HG03139 (cell line): ENCODE data around the gene DNAJC27.
"Not testable (repeated sequence)": the region's sequence is repeated elsewhere in the genome, so short reads cannot be mapped to it uniquely, and the experiment has no call there.

Experiments used
- ATAC-seq: cut with Tn5 transposase; IDR thresholded peaks from one replicate; pipeline ENCODE4 v1.9.1; 2021; ENCODE audit not compliant: unreplicated experiment

DNAJC27 gene

DNA sequence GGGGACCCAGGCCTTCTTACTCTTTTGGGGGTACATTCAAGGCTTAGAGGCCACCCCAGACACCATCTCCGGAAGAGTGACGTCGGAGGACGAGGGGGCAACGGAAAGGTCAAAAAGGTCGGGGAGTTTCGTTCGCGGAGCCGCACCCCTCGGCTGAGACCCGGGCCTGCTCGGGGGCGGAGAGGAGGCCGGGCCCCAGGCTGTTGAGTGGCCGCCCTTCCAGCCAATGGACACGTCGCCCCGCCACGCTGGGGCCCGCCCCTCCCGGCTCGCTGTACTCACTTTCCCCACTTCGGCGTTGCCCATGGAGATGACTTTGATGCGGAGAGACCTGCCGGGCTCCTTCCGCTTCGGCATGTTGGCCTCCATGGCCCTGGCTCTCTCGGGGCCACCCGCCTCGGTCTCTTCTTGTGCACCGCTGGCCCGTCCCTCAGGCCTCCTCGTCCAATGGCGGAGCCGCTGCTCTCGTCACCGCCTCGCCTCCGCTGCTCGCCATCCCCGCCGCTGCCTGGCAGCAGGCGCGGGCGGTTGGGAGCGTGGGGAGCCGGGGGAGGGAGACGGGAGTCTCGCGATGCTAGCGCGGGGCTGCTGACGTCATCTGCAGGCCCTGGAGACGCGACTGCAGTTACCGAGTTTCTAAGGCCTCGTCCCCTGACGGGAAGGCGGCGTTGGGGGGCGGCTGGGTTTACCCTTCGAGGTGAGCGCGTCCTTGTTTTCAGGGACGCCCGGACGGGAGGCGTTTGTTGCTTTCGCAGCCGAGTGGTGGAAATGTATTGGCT, at the start of gene DNAJC27:
Gene DNAJC27 (minus strand): TSS at position 420 of the 779 bp plus-strand sequence. CDS start 51 bp downstream, at position 369.
- peak; percentile 91 for ATAC-seq

DNA sequence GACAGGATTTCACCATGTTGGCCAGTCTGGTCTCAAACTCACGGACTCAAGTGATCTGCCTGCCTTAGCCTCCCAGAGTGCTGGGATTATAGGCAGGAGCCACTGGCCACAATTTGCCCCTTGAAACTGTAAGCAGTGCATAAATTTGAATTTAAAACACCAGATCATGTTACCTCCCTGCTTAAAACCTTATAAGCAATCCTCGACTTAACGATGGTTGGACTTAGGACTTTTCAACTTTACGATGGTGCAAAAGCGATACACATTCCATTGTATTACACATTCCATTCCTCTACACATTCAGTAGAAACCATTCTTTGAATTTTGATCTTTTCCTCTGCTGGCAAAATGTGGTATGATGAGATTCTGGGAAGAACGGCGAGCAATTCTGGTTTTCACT, 46.9 kb upstream of the DNAJC27 start:
- no peak for ATAC-seq

DNA sequence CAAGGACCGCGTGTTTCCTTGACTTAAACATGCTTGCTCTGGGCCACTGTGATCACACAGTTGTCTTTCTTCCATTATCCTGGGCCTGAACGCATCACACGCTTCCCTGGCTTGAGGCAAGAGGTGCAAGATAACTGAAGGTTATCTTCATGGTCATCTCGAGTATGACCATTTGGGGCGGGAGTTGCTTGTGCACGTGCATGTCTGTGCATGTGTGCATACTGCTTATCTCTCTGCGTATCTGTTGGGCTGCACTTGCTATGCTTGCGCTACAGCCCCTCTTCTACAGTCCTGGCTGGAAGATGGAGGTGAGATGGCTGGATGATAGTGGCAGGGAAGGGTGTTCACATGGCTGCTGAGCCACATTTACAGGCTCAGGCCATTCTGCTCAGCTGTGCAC, 42.9 kb upstream of the DNAJC27 start:
- no peak for ATAC-seq

DNA sequence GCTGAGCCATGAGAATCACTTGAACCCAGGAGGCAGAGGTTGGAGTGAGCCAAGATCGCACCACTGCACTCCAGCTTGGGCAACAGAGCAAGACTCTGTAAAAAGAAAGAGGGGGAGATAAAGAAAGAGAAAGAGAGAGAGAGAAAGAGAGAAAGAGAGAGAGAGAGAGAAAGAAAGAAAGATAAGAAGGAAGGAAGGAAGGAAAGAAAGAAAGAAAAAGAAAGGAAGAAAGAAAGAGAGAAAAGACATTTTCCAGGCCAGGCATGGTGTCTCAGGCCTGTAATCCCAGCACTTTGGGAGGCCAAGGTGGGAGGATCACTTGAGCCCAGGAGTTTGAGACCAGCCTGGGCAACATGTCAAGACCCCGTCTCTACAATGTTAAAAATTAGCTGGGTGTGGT, 39.6 kb upstream of the DNAJC27 start:
- ATAC-seq: not testable (repeated sequence)

DNA sequence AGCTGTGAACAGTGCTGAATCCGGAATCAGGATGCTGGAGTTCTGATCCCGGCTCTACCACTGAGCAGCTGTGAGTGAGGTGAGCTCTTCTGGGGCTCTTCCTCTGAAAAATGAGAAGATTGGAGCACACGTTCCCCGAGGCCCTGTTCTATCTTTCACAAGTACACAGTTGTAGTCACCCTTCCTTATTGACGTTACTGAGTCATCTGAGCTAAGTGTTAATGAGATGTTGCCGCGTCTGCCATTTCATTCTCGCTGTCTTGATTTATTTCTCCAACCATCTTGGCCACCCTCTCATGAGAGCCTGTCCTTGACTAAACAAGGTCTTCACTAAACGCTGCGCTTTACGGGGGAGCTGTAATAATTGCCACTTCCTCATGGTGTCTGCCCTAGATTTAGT, 38.2 kb upstream of the DNAJC27 start:
- no peak for ATAC-seq

DNA sequence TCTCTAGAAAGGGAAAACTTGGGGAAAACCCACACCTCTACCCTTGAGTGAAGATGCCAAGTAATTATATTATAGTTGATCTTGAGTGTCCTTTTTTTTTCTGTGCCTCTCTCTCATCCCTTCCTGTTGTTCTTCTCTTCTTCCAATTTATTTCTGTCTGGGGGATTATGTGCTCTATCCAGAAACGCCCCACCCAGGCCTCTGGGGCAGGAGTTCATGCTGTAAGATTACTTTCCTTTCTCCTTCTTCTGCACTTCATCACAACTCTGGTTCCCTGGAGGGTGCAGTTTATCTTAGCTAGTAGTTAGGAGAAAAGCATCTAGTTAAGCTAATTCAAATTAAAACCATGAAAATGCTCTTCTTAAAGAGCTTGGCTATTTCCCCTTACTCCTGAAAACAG, 30.3 kb upstream of the DNAJC27 start:
- no peak for ATAC-seq

DNA sequence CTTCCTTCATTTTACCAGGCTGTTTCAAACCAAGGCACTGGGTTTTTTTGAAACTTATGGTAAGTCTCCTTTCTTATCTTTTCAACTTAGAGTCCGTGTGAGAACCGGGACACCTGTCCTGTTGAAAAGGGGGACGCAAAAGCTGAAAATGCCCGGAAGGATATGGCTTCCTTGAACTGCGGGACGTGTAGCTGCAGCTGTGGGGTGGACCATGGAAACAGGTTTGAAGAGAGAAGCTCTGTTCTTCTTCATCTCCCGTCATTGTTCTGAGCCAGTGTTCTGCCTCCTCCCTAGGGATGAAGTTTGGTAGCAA, 29.5 kb upstream of the DNAJC27 start:
- ATAC-seq: no peak

DNA sequence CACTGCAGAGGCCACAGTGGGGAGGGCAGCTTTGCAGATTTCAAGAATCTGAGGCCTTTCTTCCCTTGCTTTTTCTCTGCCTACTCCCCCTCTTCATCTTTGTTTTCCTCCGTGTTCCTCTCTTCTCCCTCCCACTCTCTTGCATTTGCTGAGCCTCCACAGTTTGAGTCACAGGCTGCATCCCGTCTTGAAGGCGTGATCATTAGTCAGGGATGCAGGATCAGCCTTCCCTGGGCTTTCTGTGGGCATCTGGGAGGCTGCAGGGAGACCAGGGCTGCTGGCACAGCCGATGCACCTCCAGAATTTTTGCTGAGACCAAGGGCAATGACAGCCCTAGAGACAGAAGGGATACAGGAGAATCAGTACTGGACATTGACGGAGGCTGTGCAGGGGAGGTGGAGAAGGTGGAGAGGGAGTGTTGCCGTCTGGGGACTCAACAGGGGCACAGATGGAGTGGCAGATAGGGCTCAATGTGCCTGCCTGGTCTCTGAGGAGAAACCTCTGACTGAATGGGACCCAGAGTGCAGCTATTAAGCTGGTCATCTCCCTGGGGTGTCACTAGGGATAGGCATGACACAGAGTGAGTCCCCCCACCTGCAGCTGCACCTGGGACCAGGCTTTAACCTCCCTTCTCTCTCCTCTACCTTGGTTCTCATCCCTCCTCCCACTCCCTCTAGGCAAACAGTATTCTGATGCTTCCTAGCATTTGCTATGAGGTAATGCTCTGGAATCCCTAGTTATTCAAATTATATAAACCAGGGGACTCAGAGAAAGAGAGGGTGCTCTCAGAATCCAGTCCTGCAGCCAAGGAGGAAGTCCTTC, 29.0 kb upstream of the DNAJC27 start:
- ATAC-seq: no peak

DNA sequence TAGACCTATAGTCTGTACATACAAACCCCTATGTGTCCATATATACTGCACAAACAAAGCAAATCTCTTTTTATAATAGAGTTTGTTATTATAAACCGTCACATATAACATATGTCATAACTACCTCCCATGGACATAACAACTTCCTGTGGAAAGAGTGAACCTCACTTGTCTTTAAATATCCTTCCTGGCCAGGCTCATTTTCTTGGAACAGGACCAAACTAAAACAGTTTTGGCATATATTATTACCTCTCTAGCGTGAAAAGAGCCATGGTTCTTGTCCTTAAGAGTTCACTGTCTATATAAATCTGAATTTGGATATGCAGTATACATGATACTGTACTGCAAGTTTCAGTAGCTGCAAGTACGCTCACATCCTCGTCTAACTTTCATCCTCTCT, 28.3 kb upstream of the DNAJC27 start:
- no peak for ATAC-seq

DNA sequence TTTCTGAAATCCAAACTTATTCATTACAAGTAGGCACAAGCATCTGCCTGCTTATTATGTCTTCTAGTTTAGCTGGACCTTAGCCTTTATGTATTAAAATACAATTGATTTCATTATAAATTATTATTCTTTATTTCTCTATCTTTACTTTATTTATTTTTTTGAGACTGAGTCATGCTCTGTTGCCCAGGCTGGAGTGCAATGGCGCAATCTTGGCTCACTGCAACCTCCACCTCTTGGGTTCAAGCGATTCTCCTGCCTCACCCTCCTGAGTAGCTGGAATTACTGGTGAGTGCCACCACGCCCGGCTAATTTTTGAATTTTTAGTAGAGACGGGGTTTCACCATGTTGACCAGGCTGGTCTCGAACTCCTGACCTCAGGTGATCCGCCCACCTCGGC, 27.3 kb upstream of the DNAJC27 start:
- ATAC-seq: not testable (repeated sequence)

DNA sequence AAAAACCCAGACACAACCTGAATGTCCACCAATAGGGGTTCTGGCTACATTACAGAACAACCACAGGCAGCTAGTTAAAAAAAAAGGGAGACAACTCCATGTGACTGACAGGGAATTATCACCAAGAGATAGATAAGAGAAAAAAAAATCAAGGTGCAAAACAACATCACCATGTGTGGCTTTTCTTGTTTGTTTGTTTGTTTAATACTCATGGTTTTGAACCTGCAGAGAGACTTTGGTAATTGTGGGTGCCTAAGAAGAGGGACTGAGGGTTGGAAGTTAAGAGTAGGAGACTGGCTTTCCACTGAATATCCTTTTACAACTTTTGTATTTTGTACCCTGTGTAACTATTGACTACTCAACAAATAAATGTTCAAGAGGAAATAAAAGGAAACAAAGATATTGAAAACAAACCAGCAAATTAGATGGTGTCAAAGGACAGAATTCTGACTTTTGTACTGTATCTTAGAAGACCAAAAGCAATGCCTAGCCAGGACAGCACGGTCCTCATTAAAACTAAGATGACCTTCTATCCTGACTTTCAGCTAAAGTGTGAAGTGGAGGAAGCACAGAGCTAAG, 22.5 kb upstream of the DNAJC27 start:
- no peak for ATAC-seq

DNA sequence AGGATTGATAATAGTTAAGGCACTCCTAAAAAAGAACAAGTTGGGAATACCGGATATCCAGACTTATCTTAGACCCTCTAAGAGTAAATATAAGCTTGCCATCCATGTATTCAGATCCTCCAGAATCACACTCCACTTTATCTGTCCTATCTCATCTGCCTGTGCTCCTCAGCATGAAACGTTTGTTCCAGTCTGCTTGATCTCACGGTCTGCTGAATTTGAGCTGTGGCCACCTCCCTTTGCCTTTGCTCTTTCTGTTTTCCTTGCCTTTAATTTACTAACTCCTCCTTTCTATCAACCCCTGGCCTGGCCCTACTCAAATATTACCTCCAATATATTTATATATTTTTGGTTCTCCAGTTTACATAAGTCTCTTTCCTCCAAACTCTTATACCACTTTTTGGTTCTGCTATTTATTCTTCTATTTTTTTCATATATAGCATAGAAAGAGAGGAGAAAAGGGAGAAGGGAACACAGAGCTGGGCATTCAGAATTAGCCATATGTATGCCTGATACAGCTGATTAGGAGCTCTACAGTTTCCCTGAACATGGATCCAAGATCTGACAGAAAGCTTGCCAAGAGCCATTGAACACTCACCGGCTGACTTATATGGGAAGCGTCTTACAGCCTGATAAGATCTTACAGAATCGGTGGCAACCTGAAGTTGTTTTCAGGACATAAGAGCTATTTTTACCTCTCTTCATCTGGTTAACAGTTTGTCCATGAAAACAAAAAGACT, 21.8 kb upstream of the DNAJC27 start:
- ATAC-seq: no peak

DNA sequence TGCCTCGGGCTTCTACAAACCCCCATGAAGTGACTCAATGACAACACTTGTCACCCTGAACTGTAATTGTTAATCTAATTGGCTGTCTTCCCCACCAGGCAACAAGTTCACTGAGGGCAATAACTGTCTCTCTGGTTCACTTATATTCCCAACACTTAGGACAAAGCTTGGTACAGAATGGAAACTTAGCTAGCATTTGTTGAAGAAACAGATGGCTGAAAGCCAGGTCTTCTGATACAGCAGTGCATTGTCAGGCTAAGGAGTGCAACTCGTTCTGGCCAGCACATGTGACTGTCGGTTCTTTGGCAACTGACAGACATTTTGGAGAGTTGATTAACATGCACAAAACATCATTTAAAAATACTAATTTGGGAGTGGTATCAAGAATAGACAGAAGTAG, 14.6 kb upstream of the DNAJC27 start:
- no peak for ATAC-seq

DNA sequence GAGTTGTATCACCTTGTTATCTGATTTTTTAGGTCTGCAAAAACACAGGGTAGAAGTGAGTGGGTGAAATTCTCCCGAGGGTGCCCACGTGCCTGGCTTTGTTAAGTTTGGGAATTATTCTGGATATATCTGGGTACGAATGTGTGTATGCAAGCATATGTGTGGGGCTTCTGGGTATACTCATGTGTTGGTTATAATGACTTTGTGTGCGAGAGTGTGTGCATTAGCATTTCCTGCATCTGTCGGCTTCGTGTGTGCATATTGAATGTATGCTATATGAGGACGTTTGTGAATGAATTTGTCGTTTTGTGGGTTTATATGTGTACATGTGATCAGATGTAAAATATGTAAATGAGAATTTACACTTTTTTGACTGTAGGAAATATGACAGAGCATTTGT, 13.8 kb upstream of the DNAJC27 start:
- ATAC-seq: no peak

DNA sequence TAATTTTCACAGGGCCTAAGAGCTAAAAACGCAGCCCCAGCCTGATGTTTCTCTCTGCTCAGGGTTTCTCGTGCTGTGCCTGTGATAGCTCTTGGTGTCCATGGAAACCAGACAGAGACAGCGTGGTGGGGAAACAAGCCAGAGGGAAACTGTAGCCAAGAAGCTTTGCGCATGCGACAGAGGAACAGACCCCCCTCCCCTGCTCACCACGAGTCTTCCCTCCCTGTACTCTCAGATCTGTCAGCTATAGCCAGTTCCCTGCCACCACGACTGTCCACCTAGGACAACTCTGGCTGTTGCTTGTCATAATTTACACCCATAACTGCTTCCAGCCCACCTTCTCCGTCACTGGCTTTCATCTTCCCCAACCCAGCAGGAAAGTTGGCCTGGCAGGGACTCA, 13.2 kb upstream of the DNAJC27 start:
- ATAC-seq: no peak

DNA sequence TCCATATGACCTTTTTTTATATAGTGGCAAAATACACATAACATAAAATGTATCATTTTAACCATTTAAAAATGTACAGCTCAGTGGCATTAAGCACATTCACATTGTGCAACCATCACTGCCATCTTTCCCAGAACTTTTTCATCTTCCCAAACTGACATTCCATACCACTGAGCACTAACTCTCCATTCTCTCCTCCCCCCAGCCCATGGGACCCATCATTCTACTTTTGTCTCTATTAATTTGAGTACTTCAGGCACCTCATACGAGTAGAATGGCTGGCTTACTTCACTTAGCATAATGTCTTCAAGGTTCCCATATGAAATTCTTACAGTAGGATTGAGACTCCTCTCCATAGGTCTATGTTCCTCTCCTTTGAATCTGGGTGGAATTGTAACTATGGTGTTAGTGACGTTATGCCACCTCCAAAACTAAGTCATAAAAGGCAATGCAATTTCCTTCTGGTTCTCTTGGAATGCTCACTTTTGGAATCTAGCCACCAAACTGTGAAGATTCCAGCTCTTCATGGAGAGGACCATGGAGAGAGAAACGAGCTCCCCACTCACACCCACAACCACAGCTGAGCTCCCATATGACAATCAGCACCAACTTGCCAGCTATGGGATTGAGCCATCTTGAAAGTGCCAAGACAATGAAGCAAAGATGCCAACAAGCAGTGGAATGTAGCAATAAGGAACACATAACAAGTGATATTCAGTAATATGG, 9.8 kb upstream of the DNAJC27 start:
- ATAC-seq: no peak

DNA sequence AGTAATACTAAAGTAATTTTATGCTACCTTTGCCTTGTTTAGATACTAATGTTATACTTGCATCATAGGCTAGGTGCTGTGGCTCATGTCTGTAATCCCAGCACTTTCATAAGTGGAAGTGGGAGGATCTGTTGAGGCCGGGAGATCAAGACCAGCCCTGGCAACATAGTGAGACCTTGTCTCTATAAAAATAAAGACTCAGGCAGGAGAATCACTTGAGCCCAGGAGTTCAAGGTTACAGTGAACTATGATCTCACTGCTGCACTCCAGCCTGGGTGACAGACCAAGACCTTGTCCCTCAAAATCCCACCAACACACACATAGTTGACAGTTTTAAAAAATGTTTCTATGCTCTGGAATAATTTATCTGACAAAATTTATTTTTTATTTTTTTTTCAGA, 6.9 kb upstream of the DNAJC27 start:
- no peak for ATAC-seq

DNA sequence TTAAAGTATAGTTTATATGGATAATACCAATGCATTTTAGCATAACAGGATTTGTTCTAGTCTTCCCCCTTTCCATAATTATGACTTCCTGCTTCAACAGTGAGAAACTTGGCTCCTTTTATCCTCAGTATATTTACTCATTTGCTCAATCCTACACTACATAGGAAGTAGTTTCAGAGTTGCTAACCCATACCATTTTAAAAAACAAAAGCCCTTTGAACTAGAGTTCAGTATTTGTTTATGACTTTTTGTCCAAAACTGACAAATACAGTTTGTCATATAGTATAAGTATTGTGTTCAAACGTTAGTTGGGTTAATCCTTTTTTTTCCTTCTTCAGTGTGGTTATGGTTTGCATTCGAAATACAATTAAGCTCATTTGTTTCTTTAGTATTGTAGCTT, 5.9 kb upstream of the DNAJC27 start:
- ATAC-seq: no peak

DNA sequence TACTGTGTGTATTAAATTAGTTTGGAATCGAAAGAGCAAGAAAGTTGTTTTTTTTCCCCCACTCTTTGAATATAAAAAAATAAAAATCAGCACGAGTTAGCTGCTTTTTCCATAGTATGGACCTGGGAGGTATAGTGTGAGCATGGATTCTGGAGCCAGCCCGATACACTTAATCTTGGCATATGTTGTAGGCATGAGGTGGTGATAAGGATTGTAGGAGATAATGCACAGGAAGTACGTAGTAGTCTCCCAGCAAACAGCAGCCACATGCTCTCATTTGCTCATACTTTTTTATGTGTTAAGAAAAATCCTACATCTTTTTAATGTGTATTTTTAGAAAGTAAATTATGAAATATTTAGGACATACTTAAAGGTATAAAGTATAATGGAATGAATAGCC, 2.1 kb upstream of the DNAJC27 start:
- no peak for ATAC-seq

DNA sequence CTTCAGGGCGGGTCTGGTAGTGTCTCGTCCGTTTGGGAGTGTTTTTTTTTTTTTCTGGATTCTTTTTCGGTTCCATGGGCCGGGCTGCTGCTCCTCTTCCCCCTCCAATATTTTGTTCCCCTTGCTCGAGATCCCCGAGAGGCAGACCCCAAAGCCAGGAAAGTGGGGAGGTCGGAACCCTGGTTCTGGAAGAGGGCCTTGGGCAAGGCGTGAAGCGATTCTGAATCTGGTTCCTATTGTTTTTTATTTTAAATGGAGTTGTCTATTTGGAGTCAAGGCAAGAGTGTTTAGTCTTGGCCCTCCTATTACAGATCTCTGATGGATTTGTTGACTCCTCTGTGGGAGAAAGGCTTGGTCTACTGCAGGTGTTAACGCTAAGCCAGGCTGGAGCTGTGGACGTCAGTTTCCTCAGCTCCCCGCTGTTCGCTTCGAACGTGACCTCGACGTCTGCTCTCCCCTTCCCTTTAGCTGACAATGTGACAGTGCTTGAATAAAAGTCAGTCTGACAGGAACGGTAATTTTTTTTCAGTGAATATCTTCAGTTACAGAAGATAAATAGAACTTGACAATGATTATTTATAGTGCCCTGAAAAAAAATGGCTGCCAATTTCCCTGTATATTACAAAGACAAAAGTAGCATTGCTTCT, 683 bp upstream of the DNAJC27 start:
- no peak for ATAC-seq

DNA sequence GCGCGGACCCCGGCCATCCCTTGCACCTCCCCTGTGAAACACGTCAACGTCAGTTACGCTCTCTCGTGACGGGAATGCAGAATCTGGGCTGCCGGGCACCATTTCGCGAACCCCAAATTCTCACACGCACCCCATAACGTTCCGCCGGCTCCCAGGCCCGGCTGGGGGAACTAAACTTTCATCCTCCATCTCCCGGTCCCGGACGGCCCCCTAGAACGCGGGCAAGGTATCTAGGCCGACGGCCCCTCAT, 544 bp downstream of the DNAJC27 start:
- no peak for ATAC-seq
